GM12878 (cell line): Measurements from ENCODE around the gene CDC45. TPM values are rescaled to one million over a fixed set of nuclear protein-coding genes. Genes with fewer than 3 reads are reported as not detected.

Experiments
- ATAC-seq: fragments of 200-7000 bp; cut with Tn5 transposase; 3 replicates; pipeline ENCODE4 v1.9.1; 2020; ENCODE audit warnings: mild to moderate bottlenecking, moderate library complexity
- BruUV-seq: library from RNA; stranded (reverse); fragments of 400-500 nt; replicated peaks from 2 replicates; lab custom pipeline; 2021; lab: Mats Ljungman, UMichigan
- CTCF ChIA-PET: fragments of 300-600 bp; sonication (Branson Sonifier 250); formaldehyde crosslinking; extraction: SDS; loops from one replicate; lab custom pipeline; 2021; ENCODE audit warnings: inconsistent platforms; lab: Yijun Ruan, JAX
- POLR2A ChIA-PET: fragments of 350-600 bp; formaldehyde crosslinking; extraction: SDS; loops from one replicate; lab custom pipeline; 2021; ENCODE audit warnings: inconsistent platforms; lab: Charles Lee
- RAD21 ChIA-PET: fragments of 300-600 bp; sonication (Branson Sonifier 250); formaldehyde crosslinking; loops from one replicate; lab custom pipeline; 2023; ENCODE audit warnings: antibody characterized with exemption; ENCODE audit not compliant: unreplicated experiment; lab: Charles Lee
- SMC1A ChIA-PET: fragments of 300-600 bp; sonication (Branson Sonifier 250); formaldehyde crosslinking; loops from one replicate; lab custom pipeline; 2023; ENCODE audit not compliant: unreplicated experiment, uncharacterized antibody; lab: Charles Lee
- DNase-seq: peaks from one replicate; pipeline ENCODE4 v3.0.0-alpha.2; 2011; ENCODE audit warnings: low read depth, low spot score
- FAIRE-seq: peaks from 3 replicates; lab custom pipeline; 2011; peaks lifted over from hg19 to GRCh38; lab: Jason Lieb, UNC
- H2AFZ ChIP-seq: 2 replicates; pipeline ENCODE4 v1.6.0; 2011; ENCODE audit warnings: low read depth, low read length, control low read depth; ENCODE audit not compliant: control insufficient read depth
- H3K27ac ChIP-seq: 2 replicates; pipeline ENCODE4 v1.5.1; 2011; ENCODE audit warnings: control low read depth; ENCODE audit not compliant: control insufficient read depth, insufficient read depth
- H3K27me3 ChIP-seq, 2 experiments: replicated peaks in 1 of 2; 2 replicates each; pipeline versions ENCODE4 v1.6.0 to v1.6.1; 2011; ENCODE audit warnings: low read length in 1 of 2; ENCODE audit not compliant: control insufficient read depth in 2 of 2, insufficient read depth in 2 of 2
- H3K36me3 ChIP-seq, 2 experiments: 2 replicates each; pipeline ENCODE4 v1.5.1; 2011; ENCODE audit warnings: low read length in 1 of 2; ENCODE audit not compliant: control insufficient read depth in 2 of 2, insufficient read depth in 2 of 2
- H3K4me1 ChIP-seq: 2 replicates; pipeline ENCODE4 v1.6.1; 2011; ENCODE audit warnings: mild to moderate bottlenecking, low read length, moderate library complexity, mixed read lengths; ENCODE audit not compliant: control insufficient read depth, insufficient read depth
- H3K4me2 ChIP-seq: 2 replicates; pipeline ENCODE4 v1.6.0; 2011; ENCODE audit warnings: control low read depth; ENCODE audit not compliant: control insufficient read depth, insufficient read depth
- H3K4me3 ChIP-seq: fragments of 200-600 bp; sonication (generic); 2 replicates; pipeline ENCODE4 v1.5.1; 2016
- H3K79me2 ChIP-seq: 2 replicates; pipeline ENCODE4 v1.6.0; 2011; ENCODE audit warnings: low read length; ENCODE audit not compliant: control insufficient read depth, insufficient read depth
- H3K9ac ChIP-seq: 2 replicates; pipeline ENCODE4 v1.8.0; 2011; ENCODE audit warnings: low read length, control low read depth, mixed read lengths; ENCODE audit not compliant: control insufficient read depth, insufficient read depth
- H3K9me3 ChIP-seq: replicated peaks from 3 replicates; pipeline ENCODE4 v1.5.1; 2011; ENCODE audit warnings: mild to moderate bottlenecking, low read length; ENCODE audit not compliant: control insufficient read depth, insufficient read depth
- H4K20me1 ChIP-seq: 2 replicates; pipeline ENCODE4 v1.6.0; 2011; ENCODE audit not compliant: control insufficient read depth, insufficient read depth
- BRCA1 ChIP-seq: IDR thresholded peaks from 2 replicates; pipeline ENCODE4 v1.6.1; 2011; ENCODE audit warnings: low read depth, low read length, improper control_type of control experiment
- CHD4 ChIP-seq: fragments of 200-600 bp; sonication (generic); IDR thresholded peaks from 2 replicates; pipeline ENCODE4 v1.6.1; 2016; ENCODE audit warnings: mild to moderate bottlenecking
- DPF2 ChIP-seq: fragments of 450-650 bp; IDR thresholded peaks from 2 replicates; pipeline ENCODE4 v1.6.1; 2017; ENCODE audit warnings: mild to moderate bottlenecking
- ETV6 ChIP-seq, 2 experiments: fragments of 450-650 bp in 1 of 2; IDR thresholded peaks in 1 of 2; conservative IDR thresholded peaks in 1 of 2; 2 replicates each; pipeline ENCODE4 v1.6.1; 2014; ENCODE audit warnings: antibody characterized with exemption in 1 of 2, borderline replicate concordance in 1 of 2, low read depth in 1 of 2, mild to moderate bottlenecking in 1 of 2, moderate library complexity in 1 of 2
- IRF4 ChIP-seq: IDR thresholded peaks from 2 replicates; pipeline ENCODE4 v1.6.1; 2011; ENCODE audit warnings: low read depth, low read length
- JUNB ChIP-seq: IDR thresholded peaks from 2 replicates; pipeline ENCODE4 v1.6.1; 2016; ENCODE audit warnings: antibody characterized with exemption, mild to moderate bottlenecking
- KDM1A ChIP-seq: fragments of 200-600 bp; sonication (generic); IDR thresholded peaks from 2 replicates; pipeline ENCODE4 v1.6.1; 2016; ENCODE audit warnings: borderline replicate concordance
- NKRF ChIP-seq: fragments of 450-650 bp; conservative IDR thresholded peaks from 2 replicates; pipeline ENCODE4 v1.6.1; 2017; ENCODE audit warnings: mild to moderate bottlenecking, moderate library complexity
- PML ChIP-seq: IDR thresholded peaks from 2 replicates; pipeline ENCODE4 v1.6.1; 2012; ENCODE audit warnings: low read length, inconsistent platforms
- POU2F2 ChIP-seq: IDR thresholded peaks from 3 replicates; pipeline ENCODE4 v1.6.1; 2011; ENCODE audit warnings: low read depth, mild to moderate bottlenecking, low read length, borderline replicate concordance
- PRDM15 ChIP-seq: fragments of 450-650 bp; formaldehyde crosslinking; IDR thresholded peaks from 2 replicates; pipeline ENCODE4 v1.4.0; 2020; ENCODE audit warnings: mild to moderate bottlenecking, moderate library complexity
- SREBF2 ChIP-seq: IDR thresholded peaks from 2 replicates; pipeline ENCODE4 v1.6.1; 2012; ENCODE audit warnings: mild to moderate bottlenecking, low read length
- ZZZ3 ChIP-seq: IDR thresholded peaks from 2 replicates; pipeline ENCODE4 v1.6.1; 2011; ENCODE audit warnings: low read depth; ENCODE audit not compliant: control insufficient read depth, insufficient read length
- whole genome bisulfite sequencing: methylation state at CpG from one replicate; pipeline ENCODE4 v1.1.6; 2016; ENCODE audit warnings: low lambda C conversion rate; ENCODE audit not compliant: insufficient replicate concordance, insufficient coverage; ENCODE audit errors: missing lambda C conversion rate; 5-methylcytosine and 5-hydroxymethylcytosine counted together
- in situ Hi-C: fragments of 300-500 bp; cut with MboI; formaldehyde crosslinking; loops from 9 replicates; pipeline ENCODE4 v1.14.3; 2018; ENCODE audit warnings: mixed read lengths
- intact Hi-C: fragments of 100-400 bp; cut with micrococcal nuclease; formaldehyde crosslinking; loops from one replicate; pipeline ENCODE4 v1.14.2; 2022; ENCODE audit not compliant: unreplicated experiment
- polyA plus RNA-seq, 11 experiments: library from polyadenylated mRNA; depleted of rRNA in 4 of 11; unstranded in 6 of 11; stranded (reverse) in 5 of 11; fragments of >200 nt; fragmentation: Nextera tagmentation in 4 of 11; fragmentation: Illumina TruSeq in 1 of 11; extraction: Ambion mirVana in 4 of 11; extraction: Trizol in 1 of 11; gene quantifications; 1 replicate in 1 of 11; 2 replicates in 10 of 11; pipeline versions ENCODE4 v1.2.1 to v1.2.3, GENCODE V29; 2011 to 2016; ENCODE audit warnings: inconsistent platforms in 2 of 11, missing spikeins in 2 of 11, low read depth in 1 of 11
- total RNA-seq, 4 experiments: library from RNA; depleted of rRNA in 3 of 4; stranded (reverse); fragments of >200 nt in 3 of 4; fragmentation: Illumina TruSeq in 1 of 4; extraction: Trizol in 1 of 4; gene quantifications; 2 replicates each; pipeline versions ENCODE4 v1.2.1 to v1.2.3, GENCODE V29; 2013 to 2021

The CDC45 gene
- total and polyA plus RNA-seq, 10 of the 15 experiments (the other 5 are each of a cell fraction or from before 2014, with no cell fraction given), result 40.8 to 88.5 (median 54.2) TPM

GRCh38 chr22:19496324-19496630 lies 16.6 kb downstream of the CDC45 start:
- H3K27ac ChIP-seq, result no peak overlapping the region
- H3K9me3 ChIP-seq, result no peaks in the 10 kb centered on the region
- no peaks in the 10 kb centered on the region for H3K27me3 ChIP-seq
- WGBS, result 100% methylated on average over 3 of the region's 3 CpGs
- BruUV-seq, result no TSS peak
- no peaks in the 10 kb centered on the region for H3K4me1 ChIP-seq
- ChIA-PET CTCF (interaction anchor here (1.3 kb wide), 1 partner anchor 133 kb away, joined by 10 read pairs; no protein-coding TSS in a partner anchor), RAD21 (interaction anchor here (1.0 kb wide), 1 partner anchor 134 kb away, joined by 3 read pairs; no protein-coding TSS in a partner anchor), POLR2A (no interaction called here), SMC1A (interaction anchor here (1.0 kb wide), 1 partner anchor 134 kb away, joined by 3 read pairs; no protein-coding TSS in a partner anchor)
- no peaks in the 10 kb centered on the region for H4K20me1 ChIP-seq
- peaks cover 17 to 27% of the 10 kb centered on the region in 2 experiments; a peak in 3 of 4 replicates for H3K36me3 ChIP-seq
- TF ChIP-seq KDM1A, result no peak
- TF ChIP-seq PML, result no peak
- TF ChIP-seq PRDM15, result no peak
- TF ChIP-seq BRCA1, result no peak
- TF ChIP-seq JUNB, result no peak
- TF ChIP-seq ETV6 (conservative IDR thresholded peaks at IDR 0.05 in 1 of 2, IDR thresholded peaks at IDR 0.05 in 1 of 2; ENCODE audit: borderline replicate concordance in 1 of 2, low read depth in 1 of 2), result no peak
- TF ChIP-seq DPF2, result no peak
- TF ChIP-seq SREBF2, result no peak
- TF ChIP-seq ZZZ3, result no peak
- no peak for TF ChIP-seq NKRF
- no peak for TF ChIP-seq POU2F2
- TF ChIP-seq IRF4, result no peak
- no peak for TF ChIP-seq CHD4
- H2AFZ ChIP-seq, result no peak overlapping the region
- H3K4me3 ChIP-seq, result no peak overlapping the region
- no peak overlapping the region for H3K4me2 ChIP-seq
- ATAC-seq (no peak), FAIRE-seq (no peak), DNase-seq (no peak)
- in situ Hi-C loops, result no loop called here
- intact Hi-C loops, result no loop called here
- H3K9ac ChIP-seq, result no peak overlapping the region
- no peaks in the 10 kb centered on the region for H3K79me2 ChIP-seq
